HG03060 (cell line): ENCODE results near the gene PRSS16.
"Not testable (repeated sequence)": the region's sequence is repeated elsewhere in the genome, so short reads cannot be mapped to it uniquely, and the experiment has no call there.

Experiments used
- ATAC-seq: cut with Tn5 transposase; IDR thresholded peaks from one replicate; pipeline ENCODE4 v1.9.1; 2021; ENCODE audit warnings: low read depth, moderate number of reproducible peaks; ENCODE audit not compliant: unreplicated experiment

Gene PRSS16

DNA sequence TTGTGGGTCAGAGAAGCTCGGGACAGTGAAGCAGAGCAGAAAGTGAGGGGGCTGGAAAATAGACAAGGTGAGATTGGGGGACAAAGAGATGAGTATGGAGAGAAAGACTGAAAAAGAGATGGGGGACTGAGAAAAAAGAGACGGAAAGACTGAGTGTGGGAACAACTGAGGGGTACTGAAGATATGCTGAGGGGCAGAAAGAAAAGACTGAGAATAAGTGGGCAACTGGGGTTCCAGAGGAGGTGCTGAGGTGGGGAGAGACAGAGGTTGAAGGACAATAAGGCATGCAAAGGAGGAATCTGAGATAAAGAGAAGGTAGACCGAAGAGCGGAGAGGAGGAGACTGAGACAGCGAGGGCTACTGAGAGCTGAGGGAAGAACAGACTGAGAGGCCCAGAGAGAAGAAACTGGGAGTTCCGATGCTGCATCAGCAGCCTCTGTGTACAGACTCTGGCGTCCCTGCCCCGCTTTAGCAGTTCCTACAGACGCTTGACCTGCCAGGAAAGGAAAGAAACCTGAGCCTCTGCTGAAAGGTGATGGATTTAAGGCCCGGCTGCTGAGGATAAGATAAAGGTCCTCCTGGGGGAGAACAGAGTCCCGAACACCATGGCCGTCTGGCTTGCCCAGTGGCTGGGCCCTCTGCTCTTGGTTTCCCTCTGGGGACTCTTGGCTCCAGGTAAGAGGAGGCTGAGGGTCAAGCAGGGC lies at the start of gene PRSS16:
Gene PRSS16 (plus strand): TSS at position 569 of the 704 bp plus-strand sequence. CDS start 37 bp downstream, at position 606.
- ATAC-seq: no peak

DNA sequence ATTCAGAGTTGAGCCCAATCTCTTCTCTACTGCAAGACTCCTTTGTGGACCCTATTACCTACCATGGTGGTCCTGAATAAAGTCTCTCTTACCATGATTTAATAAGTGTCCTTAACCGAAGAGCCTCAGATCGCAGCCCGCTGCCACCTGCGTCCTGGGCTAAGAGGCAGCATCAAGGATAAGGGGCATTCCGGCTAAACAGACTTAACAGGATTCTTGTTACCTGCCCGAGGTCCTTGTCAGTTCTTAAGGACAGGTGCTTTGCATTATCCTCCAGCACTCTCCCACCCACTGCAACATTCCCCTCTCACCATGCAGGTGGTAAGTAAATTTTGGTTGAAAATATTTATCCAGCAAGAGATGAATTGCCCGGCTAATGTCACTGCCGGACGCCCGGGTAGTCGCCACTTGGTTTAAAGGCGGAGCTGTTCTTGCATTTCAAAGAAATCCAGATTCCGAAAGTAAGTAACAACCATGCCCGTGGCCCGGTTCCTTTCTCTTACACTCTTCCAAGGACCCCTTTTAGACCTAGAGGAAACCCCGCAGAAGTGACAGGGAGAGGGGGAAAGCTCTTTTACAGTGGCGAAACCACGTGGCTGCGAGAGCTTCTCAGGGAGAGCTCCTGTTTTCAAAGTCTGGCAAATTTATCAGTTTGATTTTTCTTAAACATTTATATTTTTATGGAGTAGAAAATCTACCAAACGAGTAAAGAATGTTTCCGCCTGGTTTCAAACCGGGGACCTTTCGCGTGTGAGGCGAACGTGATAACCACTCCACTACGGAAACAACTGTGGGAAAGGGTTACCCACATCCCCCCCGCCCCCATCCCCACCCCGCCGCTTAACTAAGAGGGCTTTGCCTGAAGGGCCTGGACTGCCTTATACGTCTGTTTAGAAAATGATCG lies 41.9 kb upstream of the PRSS16 start:
- no peak for ATAC-seq

- ATAC-seq: no peak
Observed at GRCh38 chr6:27206806-27207205, 40.7 kb upstream of the PRSS16 start.

- ATAC-seq: no peak
Observed at GRCh38 chr6:27208042-27208441, 39.5 kb upstream of the PRSS16 start.

DNA sequence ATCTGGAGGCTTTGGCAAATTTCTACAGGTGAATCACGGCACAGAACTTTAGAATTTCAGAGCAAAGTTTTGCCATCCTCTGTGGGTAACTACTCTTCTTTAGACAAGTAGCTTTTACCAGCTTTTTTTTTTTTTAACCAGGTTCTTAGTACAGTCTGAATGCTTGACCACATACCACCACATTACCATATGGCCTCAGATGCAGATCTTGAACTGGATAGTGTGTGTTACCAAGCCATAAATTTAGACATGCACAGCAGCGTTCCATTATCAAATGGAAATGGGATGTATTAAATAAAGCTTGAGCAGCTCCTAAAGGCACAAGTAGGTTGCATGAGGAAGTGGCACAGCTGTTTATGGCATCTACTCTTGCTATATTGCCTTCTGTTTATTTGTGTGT lies 38.3 kb upstream of the PRSS16 start:
- ATAC-seq: no peak

DNA sequence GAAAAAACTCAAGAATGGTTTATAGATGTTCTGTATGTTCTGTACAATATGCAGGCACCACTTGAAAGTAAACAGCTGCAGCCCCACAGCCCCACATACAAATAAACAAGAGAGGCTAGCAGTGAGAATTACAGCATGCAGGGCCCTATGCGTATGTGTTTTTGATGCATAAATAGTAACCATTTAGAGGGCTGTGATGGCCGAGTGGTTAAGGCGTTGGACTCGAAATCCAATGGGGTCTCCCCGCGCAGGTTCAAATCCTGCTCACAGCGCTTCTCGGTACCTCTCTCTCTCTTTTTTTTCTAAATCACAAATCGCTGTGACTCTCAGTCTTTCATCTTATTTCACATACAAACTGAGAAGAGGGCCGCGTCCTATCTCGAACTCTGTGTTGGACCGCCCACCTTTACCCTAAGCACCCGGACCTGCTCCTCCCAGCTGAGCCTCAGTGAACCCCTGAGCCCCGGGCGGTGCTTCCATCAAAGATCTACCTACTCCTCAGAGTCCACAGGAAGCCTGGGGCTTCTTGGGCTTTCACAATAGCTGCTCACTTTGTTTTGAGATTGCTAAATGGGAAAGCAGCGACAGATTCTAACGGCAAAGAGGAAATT lies 37.7 kb upstream of the PRSS16 start:
- no peak for ATAC-seq

- ATAC-seq: not testable (repeated sequence)
Observed at GRCh38 chr6:27213091-27213517, 34.4 kb upstream of the PRSS16 start.

- no peak for ATAC-seq
Observed at GRCh38 chr6:27213544-27214125, 33.9 kb upstream of the PRSS16 start.

GRCh38 chr6:27214126-27214601 lies 33.3 kb upstream of the PRSS16 start:
- no peak for ATAC-seq

GRCh38 chr6:27216874-27217273 lies 30.6 kb upstream of the PRSS16 start:
- ATAC-seq: no peak

DNA sequence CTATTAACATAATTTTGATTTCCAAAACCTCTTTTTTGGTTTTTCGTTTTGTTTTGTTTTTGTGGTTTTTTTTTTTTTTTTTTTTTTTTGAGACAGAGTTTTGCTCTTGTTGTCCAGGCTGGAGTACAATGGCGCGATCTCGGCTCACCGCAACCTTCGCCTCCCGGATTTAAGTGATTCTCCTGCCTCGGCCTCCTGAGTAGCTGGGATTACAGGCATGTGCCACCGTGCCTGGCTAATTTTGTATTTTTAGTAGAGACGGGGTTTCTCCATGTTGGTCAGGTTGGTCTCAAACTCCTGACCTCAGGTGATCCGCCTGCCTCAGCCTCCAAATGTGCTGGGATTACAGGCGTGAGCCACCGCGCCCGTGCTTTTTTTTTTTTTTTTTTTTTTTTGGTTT lies 24.5 kb upstream of the PRSS16 start:
- not testable (repeated sequence) for ATAC-seq

DNA sequence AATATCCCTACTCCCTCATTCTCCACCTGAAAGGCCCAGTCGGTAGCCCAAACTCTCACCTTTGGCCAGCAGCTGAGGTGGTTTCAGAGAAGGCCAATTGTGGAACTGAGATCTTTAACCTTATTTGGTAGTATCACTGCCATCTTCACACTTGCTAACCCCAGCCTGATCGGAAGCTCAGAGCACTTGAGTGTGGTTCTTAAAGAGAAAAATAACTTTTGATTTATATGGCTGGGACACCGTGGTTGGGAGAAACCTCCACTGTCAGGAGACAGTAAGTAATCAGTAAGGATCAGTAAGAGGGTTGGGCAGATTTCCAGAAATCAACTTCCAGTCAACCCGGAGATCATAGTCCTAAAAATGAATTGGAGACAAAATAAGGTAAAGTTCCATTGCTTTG lies 22.8 kb upstream of the PRSS16 start:
- ATAC-seq: no peak

DNA sequence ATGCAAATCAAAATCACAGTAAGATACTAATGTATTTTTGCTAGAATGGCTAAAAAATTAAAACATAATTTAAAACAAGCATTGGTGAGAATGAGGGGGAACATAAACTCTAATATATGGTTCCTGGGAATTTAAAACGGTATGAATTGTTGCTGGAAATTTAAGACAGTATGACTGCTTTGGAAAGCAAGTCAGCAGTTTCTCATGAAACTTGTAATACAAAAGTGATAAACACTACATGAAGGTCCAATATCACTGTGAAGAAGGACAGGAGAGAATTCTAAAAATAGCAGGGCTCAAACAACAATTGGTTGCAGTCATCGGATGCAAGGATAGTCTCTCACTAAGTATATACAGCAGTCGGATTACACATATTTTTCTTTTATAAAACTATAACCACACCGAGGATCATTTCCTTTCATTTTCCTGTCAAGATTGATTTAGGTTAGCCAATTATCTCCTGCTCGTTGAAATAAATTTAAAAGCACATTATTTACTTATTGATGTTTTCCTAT lies 18.5 kb upstream of the PRSS16 start:
- ATAC-seq: no peak

DNA sequence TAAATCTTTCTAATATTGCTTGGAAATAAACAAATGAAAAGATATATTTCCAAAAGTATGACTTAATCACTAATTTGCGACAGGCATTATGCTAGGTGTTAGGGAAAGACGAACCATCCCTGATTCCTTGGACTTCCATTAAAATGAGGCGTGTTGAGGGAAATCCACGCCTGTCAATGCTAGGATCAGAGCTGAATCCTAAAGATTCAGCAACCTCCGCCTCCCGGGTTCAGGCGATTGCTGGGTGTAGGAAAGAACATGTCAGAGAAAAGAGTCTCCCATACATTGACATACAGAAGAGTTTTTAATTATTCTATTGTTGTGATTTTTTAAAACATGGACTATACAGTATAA lies 16.8 kb upstream of the PRSS16 start:
- ATAC-seq: no peak

GRCh38 chr6:27234576-27234975 lies 12.9 kb upstream of the PRSS16 start:
- ATAC-seq: no peak

- ATAC-seq: no peak
Observed at GRCh38 chr6:27237089-27237803, 10.3 kb upstream of the PRSS16 start.

GRCh38 chr6:27238010-27238983 lies 9.2 kb upstream of the PRSS16 start:
- ATAC-seq: no peak

GRCh38 chr6:27239258-27239657 lies 8.2 kb upstream of the PRSS16 start:
- ATAC-seq: no peak

DNA sequence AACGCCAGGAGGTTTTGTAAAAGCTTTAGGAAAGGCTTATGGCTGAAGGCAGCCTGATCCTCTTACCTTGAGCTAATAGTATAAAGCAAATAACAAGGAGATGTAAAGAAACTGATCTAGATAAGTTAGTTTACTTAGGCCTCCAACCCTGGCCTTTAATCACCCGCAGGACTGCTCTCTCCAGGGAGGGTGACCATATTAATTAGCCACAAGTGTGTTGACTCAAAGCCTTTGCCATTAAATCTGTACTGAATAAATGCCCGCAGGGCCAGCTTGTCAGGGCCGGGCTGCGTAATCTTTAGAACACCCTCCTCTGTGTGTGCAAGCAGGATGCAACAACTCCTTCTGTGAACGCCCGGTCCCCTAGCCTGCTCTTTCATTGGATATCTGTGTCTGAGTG lies 6.1 kb upstream of the PRSS16 start:
- no peak for ATAC-seq
